ENCODE data around the gene RBCK1. TPM values are rescaled to one million over a fixed set of nuclear protein-coding genes. Genes with fewer than 3 reads are reported as not detected.
A peak's percentile ranks its signal among the peaks of the same experiment; 100 is the strongest.

Gene RBCK1
- total and polyA plus RNA-seq, 8 donors, result 34.9 to 148 (median 44.7) TPM

DNA sequence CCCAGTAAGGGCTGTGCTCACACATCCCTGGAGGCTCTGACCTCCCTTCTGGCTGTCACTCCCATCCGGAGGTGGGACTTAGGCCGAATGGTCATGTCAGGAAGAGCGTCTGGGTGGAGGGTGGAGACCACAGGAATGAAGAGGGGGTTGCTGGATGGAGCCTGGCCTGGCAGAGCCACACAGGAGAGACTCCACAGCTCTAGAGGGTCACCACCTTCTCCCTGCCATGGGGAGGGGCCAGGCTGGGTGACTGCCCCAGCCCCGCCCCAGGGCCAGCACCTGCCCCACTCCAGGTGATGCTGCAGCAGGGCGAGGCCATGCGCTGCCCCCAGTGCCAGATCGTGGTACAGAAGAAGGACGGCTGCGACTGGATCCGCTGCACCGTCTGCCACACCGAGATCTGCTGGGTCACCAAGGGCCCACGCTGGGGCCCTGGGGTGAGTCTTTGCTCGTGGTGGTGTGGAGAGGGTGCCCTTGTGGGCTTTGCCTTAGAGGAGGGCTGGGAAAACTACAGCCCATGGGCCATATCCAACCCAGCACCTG lies 20.6 kb downstream of the RBCK1 start:
- H3K27ac ChIP-seq, result no peak overlapping the region
- H3K9me3 ChIP-seq, result no peaks in the 10 kb centered on the region
- WGBS, 2 donors, result 89 to 90% methylated on average over 14 of the region's 14 CpGs
- H3K36me3 ChIP-seq, result peaks cover 0 to 13% (median 0%) of the 10 kb centered on the region in 3 donors
- FAIRE-seq (no peak), ATAC-seq (no peak), DNase-seq (peak in 1 of 6 donors; percentile 53)
- H3K4me1 ChIP-seq, result no peaks in the 10 kb centered on the region
- H3K27me3 ChIP-seq, result no peaks in the 10 kb centered on the region
- no peak overlapping the region for H3K4me3 ChIP-seq
- intact Hi-C loops (cut with DNase I), result no loop called here
- TF ChIP-seq, protein P1, sequence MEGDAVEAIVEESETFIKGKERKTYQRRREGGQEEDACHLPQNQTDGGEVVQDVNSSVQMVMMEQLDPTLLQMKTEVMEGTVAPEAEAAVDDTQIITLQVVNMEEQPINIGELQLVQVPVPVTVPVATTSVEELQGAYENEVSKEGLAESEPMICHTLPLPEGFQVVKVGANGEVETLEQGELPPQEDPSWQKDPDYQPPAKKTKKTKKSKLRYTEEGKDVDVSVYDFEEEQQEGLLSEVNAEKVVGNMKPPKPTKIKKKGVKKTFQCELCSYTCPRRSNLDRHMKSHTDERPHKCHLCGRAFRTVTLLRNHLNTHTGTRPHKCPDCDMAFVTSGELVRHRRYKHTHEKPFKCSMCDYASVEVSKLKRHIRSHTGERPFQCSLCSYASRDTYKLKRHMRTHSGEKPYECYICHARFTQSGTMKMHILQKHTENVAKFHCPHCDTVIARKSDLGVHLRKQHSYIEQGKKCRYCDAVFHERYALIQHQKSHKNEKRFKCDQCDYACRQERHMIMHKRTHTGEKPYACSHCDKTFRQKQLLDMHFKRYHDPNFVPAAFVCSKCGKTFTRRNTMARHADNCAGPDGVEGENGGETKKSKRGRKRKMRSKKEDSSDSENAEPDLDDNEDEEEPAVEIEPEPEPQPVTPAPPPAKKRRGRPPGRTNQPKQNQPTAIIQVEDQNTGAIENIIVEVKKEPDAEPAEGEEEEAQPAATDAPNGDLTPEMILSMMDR (IDR thresholded peaks at IDR 0.05), result no peak

DNA sequence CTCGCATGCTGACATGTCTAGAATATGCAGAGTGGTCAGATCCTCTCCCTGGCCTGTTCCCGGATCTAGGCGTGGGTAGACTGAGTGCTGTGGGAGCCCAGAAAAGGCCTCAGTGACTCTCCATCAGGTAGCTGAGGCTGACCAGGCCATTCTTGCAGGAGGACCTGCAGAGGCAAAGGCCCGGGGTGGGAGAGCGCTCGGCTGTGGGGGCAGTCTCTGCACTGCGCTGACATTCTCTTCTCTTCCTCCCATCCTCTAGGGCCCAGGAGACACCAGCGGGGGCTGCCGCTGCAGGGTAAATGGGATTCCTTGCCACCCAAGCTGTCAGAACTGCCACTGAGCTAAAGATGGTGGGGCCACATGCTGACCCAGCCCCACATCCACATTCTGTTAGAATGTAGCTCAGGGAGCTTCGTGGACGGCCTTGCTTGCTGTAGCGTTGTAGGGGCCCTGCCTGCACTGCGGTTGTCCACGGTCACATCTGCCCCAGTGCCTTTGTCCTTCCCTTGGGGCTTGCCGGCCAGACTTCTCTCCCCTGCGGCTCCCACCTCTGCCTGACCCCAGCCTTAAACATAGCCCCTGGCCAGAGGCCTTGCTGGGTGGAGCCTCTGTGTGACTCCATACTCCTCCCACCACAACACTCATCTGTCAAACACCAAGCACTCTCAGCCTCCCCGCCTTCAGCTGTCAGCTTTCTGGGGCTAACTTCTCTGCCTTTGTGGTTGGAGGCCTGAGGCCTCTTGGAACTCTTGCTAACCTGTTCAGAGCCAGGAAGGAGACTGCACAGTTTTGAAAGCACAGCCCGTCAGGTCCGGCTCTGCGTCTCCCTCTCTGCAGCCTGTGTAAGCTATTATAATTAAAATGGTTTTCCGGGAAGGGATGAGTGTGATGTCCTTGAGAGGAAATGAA lies 22.2 kb downstream of the RBCK1 start:
- intact Hi-C loops (cut with DNase I), result loop anchor here in 2 of 3 donors (10.0 kb wide), 1 partner anchor 76 kb away; no protein-coding TSS in a partner anchor
- ATAC-seq (no peak), DNase-seq (peak in 1 of 6 donors; percentile 50), FAIRE-seq (no peak)
- Histone ChIP-seq H3K27ac (no peak overlapping the region), H3K36me3 (peaks cover 0 to 18% (median 4%) of the 10 kb centered on the region in 3 donors), H3K4me1 (no peaks in the 10 kb centered on the region), H3K9me3 (no peaks in the 10 kb centered on the region), H3K4me3 (no peak overlapping the region), H3K27me3 (no peaks in the 10 kb centered on the region)
- TF ChIP-seq, protein P1 (IDR thresholded peaks at IDR 0.05), result no peak
- 89 to 90% methylated on average over 20 to 21 of the region's 21 CpGs for WGBS, 2 donors

DNA sequence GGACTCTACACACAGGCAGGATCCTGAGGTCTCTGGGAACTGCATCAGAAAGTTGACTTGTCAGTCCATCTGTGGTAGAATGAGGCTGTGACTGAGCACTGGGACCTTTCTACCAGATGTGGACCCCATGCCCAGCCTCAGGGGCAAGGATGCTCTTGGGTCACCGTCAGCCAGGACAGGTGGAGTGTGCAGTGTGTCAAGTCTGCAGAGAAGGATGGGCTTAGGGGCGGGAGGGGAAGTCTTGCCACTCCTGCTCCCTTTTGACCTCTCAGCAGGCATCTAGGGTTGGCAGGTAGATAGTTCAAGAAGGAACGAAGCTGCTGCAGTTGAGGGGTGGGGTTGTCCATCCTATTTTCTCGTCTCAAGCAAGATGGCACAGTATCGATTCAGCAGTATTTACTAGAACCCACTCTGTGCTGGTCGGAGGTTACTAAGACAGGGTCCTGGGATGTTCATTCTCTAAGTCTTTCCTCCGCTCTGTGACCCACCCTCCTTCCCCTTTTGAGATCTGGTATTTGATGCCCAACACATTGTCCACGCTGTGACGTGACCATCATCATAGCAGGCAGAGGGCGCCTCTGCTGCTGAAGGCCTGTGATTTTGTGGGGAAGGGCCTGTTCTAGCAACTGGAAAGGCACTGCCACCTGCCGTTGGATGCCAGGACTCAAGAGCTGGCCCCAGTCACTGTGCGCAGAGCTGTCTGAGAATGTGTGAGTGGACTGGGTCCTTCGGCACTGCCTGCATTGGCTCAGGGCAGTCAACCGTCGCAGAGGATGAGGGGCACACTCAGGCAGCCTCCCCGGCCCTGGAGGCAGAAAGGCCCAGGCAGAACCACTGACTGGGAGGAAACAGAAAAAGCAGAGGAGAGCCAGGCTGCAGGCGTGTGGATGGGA lies 23.2 kb downstream of the RBCK1 start:
- DNase-seq (peak; percentile 59 to 82 (median 71)), ATAC-seq (peak; percentile 78 to 92 (median 89)), FAIRE-seq (no peak)
- intact Hi-C loops (cut with DNase I), result loop anchor here in 2 of 3 donors (10.0 kb wide), 1 partner anchor 76 kb away; no protein-coding TSS in a partner anchor
- no peaks in the 10 kb centered on the region for H3K4me1 ChIP-seq
- no peaks in the 10 kb centered on the region for H3K9me3 ChIP-seq
- no peaks in the 10 kb centered on the region for H3K27me3 ChIP-seq
- H3K4me3 ChIP-seq, result no peak overlapping the region
- 58 to 64% methylated on average over 17 of the region's 17 CpGs for WGBS, 2 donors
- TF ChIP-seq, protein P1 (IDR thresholded peaks at IDR 0.05), result peak; percentile 39 to 48 (median 48)
- H3K27ac ChIP-seq, result no peak overlapping the region
- H3K36me3 ChIP-seq, result peaks cover 0 to 26% (median 8%) of the 10 kb centered on the region in 3 donors

DNA sequence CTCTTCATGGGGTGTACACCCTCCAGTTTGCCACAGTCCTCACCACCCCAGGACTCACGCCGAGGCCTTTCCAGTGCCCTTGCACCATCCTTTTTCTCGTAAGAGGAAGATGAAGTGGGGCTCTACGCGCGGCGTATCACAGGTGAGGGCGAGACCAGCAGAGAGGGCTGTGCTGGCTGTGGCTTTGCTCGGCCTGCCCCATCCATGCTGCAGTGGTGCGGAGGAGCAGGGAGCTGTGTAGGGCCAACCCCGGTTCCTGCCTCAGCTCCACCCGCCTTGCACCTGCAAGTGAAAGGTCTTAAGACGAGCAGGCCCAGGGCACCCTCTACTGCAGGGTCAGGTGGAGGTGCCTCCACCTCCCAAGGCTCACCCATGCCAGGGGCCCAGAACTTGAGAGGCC lies 24.1 kb downstream of the RBCK1 start:
- WGBS, 2 donors, result 87 to 92% methylated on average over 13 of the region's 13 CpGs
- DNase-seq (peak in 1 of 6 donors; percentile 48), FAIRE-seq (no peak), ATAC-seq (no peak)
- TF ChIP-seq, protein P1 (IDR thresholded peaks at IDR 0.05), result no peak
- no peaks in the 10 kb centered on the region for H3K27me3 ChIP-seq
- no peaks in the 10 kb centered on the region for H3K9me3 ChIP-seq
- peaks cover 0 to 29% (median 8%) of the 10 kb centered on the region in 3 donors for H3K36me3 ChIP-seq
- no peak overlapping the region for H3K4me3 ChIP-seq
- intact Hi-C loops (cut with DNase I), result loop anchor here in 2 of 3 donors (10.0 kb wide), 1 partner anchor 77 kb away; no protein-coding TSS in a partner anchor
- no peak overlapping the region for H3K27ac ChIP-seq
- no peaks in the 10 kb centered on the region for H3K4me1 ChIP-seq
